Stimulated activated naive CD8-positive, alpha-beta T cell treated with anti-CD3 and anti-CD28 coated beads, Interleukin-15, amount 100 ng/mL, for 72 hours (primary cell): ENCODE results near the gene TXNDC12.
"Not testable (repeated sequence)": the region's sequence is repeated elsewhere in the genome, so short reads cannot be mapped to it uniquely, and the experiment has no call there.

ENCODE experiments used
- ATAC-seq: fragments of 150-1000 bp; cut with Tn5 transposase; 2 replicates; pipeline ENCODE4 v1.10.0; 2021; ENCODE audit warnings: mild to moderate bottlenecking, moderate library complexity
- DNase-seq, 2 donors: peaks; one replicate each; pipeline ENCODE4 v3.0.0; 2021 to 2022
- H3K27ac Mint-ChIP-seq, 2 donors: one replicate each; pipeline ENCODE4 v1.8.0; 2022; ENCODE audit warnings: mild to moderate bottlenecking in 2 of 2, mixed read lengths in 2 of 2, moderate library complexity in 2 of 2
- H3K27me3 Mint-ChIP-seq: one replicate; pipeline ENCODE4 v1.8.0; 2022; ENCODE audit warnings: mixed read lengths
- H3K4me1 Mint-ChIP-seq: one replicate; pipeline ENCODE4 v1.8.0; 2022; ENCODE audit warnings: mild to moderate bottlenecking, mixed read lengths
- H3K4me3 Mint-ChIP-seq, 2 donors: one replicate each; pipeline ENCODE4 v1.8.0; 2022; ENCODE audit warnings: mild to moderate bottlenecking in 2 of 2, mixed read lengths in 2 of 2, moderate library complexity in 1 of 2
- H3K9me3 Mint-ChIP-seq, 2 donors: one replicate each; pipeline ENCODE4 v1.8.0; 2022; ENCODE audit warnings: mixed read lengths in 2 of 2

TXNDC12 gene

GRCh38 chr1:52057255-52057654 lies 2.3 kb upstream of the TXNDC12 start:
- H3K9me3 Mint-ChIP-seq: no peaks in the 10 kb centered on the region
- ATAC-seq: no peak
- H3K27ac Mint-ChIP-seq: peak overlapping the region; percentile 98
- H3K4me3 Mint-ChIP-seq: peak overlapping the region; percentile 93 to 94
- DNase-seq: no peak
- peaks cover 49% of the 10 kb centered on the region for H3K4me1 Mint-ChIP-seq
- no peaks in the 10 kb centered on the region for H3K27me3 Mint-ChIP-seq

DNA sequence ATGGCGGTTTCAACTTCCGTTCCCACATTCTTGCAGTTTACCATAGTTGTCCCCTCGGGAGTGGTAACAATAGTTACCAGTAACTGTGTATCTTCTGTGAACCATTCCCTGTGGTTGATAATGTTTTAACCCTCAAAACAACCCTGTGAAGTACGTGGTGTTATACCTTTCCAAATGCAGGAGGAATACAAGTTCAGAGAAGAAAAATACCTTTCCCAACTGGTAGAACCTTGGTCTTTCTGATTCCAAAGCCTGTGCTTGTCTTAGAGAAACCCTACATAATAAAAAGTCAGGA lies 1.9 kb upstream of the TXNDC12 start:
- DNase-seq (no peak), ATAC-seq (no peak)
- H3K9me3 Mint-ChIP-seq: no peaks in the 10 kb centered on the region
- peak overlapping the region; percentile 93 to 94 for H3K4me3 Mint-ChIP-seq
- H3K27me3 Mint-ChIP-seq: no peaks in the 10 kb centered on the region
- H3K27ac Mint-ChIP-seq: peak overlapping the region; percentile 98
- H3K4me1 Mint-ChIP-seq: peaks cover 51% of the 10 kb centered on the region

DNA sequence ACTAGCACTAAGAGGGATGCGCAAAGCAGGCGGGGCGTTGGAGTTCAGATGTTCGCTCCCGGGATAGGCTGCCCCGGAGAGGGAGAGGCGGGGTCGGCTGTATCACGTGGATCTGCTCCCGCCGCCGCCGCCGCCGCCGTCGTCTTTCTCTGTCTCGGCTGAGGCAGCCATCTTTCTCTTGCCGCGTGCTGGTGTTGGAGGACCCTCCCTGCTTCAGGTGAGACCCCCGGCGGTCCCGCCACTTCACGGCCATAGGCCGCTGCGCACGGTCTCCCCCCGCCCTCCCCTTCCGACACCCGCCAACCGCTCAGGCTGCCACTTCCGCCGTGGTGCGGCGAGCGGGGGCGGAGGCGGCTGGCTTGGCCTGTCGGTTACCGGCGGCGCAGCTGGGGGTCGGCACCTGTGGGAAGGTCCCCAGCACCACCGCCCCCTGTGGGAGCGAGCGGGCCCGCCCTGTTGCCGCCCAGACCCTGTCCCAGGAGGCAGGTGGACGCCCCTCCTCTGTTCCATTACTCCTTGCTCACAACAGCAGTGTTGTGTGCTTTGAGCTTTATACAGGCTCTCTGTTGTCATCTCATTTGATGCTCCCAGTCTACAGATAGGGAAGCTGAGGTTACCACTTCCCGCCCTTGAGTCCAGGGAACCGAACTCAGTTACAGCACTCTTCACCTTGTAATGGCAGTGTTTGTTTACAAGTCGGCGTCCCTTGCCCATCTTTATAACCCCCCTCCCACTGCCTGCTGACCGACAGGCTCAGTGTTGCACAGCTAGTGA lies 1.4 kb upstream of the TXNDC12 start, which contains the start of gene BTF3L4:
TSS of gene BTF3L4 (plus strand) at position 133 of the 774 bp plus-strand sequence. CDS start 3,553 bp downstream, outside the sequence.
- DNase-seq: peak; percentile 92 to 95
- Mint-ChIP-seq H3K4me1 (peaks cover 51% of the 10 kb centered on the region), H3K9me3 (no peaks in the 10 kb centered on the region), H3K27me3 (no peaks in the 10 kb centered on the region), H3K4me3 (peak within 1 kb of the TSS; percentile 93 to 99), H3K27ac (peak within 1 kb of the TSS; percentile 98)
- ATAC-seq: peak; percentile 94

GRCh38 chr1:52055866-52056162 lies 823 bp upstream of the TXNDC12 start:
- H3K4me1 Mint-ChIP-seq: peaks cover 54% of the 10 kb centered on the region
- H3K4me3 Mint-ChIP-seq: peak overlapping the region; percentile 93 to 99
- no peaks in the 10 kb centered on the region for H3K9me3 Mint-ChIP-seq
- no peaks in the 10 kb centered on the region for H3K27me3 Mint-ChIP-seq
- ATAC-seq (no peak), DNase-seq (no peak)
- peak overlapping the region; percentile 97 to 98 for H3K27ac Mint-ChIP-seq

GRCh38 chr1:52054496-52055065 lies 410 bp downstream of the TXNDC12 start:
- Mint-ChIP-seq H3K4me1 (peaks cover 63% of the 10 kb centered on the region), H3K9me3 (no peaks in the 10 kb centered on the region), H3K4me3 (peak overlapping the region; percentile 93 to 99), H3K27me3 (no peaks in the 10 kb centered on the region), H3K27ac (peak overlapping the region; percentile 97 to 98)
- ATAC-seq (no peak), DNase-seq (peak in 1 of 2 donors; percentile 3)

DNA sequence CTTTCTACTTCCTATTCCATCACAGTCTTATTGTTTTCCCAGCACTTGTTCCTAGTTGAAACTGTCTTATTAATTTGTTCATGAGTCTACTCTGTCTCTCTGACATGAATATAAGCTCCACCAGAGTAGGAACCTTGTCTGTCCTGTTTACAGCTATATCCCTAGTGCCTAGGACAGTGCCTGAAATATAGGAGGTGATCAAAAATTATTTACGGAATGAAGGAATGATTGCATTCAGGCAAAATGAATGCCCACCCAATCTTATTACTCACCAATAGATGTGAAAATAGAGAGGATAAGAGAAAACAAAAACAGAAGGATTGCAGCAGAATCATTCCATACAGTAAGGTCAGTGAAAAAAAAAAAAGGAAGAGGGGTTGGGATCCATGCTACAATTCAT lies 1.1 kb downstream of the TXNDC12 start:
- Mint-ChIP-seq H3K9me3 (no peaks in the 10 kb centered on the region), H3K27ac (peak overlapping the region in 1 of 2 donors; percentile 82), H3K4me1 (peaks cover 59% of the 10 kb centered on the region), H3K4me3 (peak overlapping the region; percentile 93 to 99), H3K27me3 (no peaks in the 10 kb centered on the region)
- no peak for DNase-seq
- ATAC-seq: no peak

- DNase-seq, ATAC-seq, H3K4me3 Mint-ChIP-seq, H3K9me3 Mint-ChIP-seq, H3K27me3 Mint-ChIP-seq, H3K27ac Mint-ChIP-seq: not testable (repeated sequence)
- H3K4me1 Mint-ChIP-seq: peaks cover 40% of the 10 kb centered on the region
These were observed 5.7 kb downstream of the TXNDC12 start for GRCh38 chr1:52049337-52049736.

- H3K27me3 Mint-ChIP-seq, ATAC-seq, H3K4me3 Mint-ChIP-seq, H3K9me3 Mint-ChIP-seq, DNase-seq: not testable (repeated sequence)
- Mint-ChIP-seq H3K4me1 (peaks cover 14% of the 10 kb centered on the region), H3K27ac (peak overlapping the region in 1 of 2 donors; percentile 37)
These were observed 9.3 kb downstream of the TXNDC12 start for GRCh38 chr1:52045666-52046195.

DNA sequence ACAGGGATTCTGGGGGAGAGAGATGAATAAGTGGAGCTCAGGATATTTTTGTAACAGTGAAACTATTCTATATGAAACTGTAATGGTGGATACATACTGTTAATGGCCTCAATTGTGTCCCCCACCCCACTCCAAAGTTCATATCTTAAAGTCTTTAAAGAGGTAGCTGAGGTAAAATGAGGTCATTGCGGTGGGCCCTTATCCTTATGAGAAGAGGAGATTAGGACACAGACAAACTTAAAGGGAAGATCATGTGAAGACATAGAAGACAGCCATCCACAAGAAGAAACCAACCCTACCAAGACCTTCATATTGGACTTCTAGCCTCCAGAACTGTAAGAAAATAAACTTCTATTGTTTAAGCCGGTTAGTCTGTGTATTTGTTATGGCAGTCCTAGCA lies 9.8 kb downstream of the TXNDC12 start:
- peaks cover 9% of the 10 kb centered on the region for H3K4me1 Mint-ChIP-seq
- no peaks in the 10 kb centered on the region for H3K27me3 Mint-ChIP-seq
- DNase-seq (no peak), ATAC-seq (no peak)
- H3K27ac Mint-ChIP-seq: no peak overlapping the region
- no peaks in the 10 kb centered on the region for H3K9me3 Mint-ChIP-seq
- H3K4me3 Mint-ChIP-seq: no peak overlapping the region

DNA sequence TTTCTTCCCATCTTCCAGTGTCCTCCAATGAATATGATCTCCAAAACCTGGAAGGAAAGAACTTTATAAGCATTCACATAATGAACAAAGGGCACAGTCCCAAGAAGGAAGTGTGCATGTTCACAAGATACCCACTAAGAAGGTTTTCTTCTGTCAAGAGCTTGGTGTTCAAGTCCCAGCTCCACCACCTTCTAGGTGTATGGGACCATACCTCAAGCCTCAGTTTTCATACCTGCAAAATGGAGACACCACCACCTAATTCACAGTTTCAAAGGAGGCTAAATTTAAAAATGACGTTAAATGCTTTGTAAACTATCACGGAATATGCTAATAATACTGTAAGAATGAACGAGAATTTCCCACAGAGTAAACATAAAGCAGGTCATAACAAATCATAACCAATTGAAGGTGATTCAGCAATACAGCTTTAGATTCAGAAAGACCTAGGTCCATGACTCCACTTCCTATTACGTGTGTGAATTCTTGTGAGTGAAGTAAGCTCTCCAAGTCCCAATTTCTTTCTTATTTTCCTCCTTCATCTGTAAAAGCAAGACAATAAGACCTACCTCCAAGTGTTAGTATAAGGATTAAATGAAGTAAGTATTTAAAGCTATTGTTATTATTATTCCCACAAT lies 13.3 kb downstream of the TXNDC12 start:
- ATAC-seq: no peak
- peaks cover 5% of the 10 kb centered on the region for H3K4me1 Mint-ChIP-seq
- no peak overlapping the region for H3K4me3 Mint-ChIP-seq
- no peaks in the 10 kb centered on the region for H3K27me3 Mint-ChIP-seq
- no peak for DNase-seq
- no peak overlapping the region for H3K27ac Mint-ChIP-seq
- H3K9me3 Mint-ChIP-seq: no peaks in the 10 kb centered on the region

GRCh38 chr1:52037909-52038308 lies 17.1 kb downstream of the TXNDC12 start:
- DNase-seq (no peak), ATAC-seq (no peak)
- H3K27ac Mint-ChIP-seq: peak overlapping the region in 1 of 2 donors; percentile 39
- H3K9me3 Mint-ChIP-seq: no peaks in the 10 kb centered on the region
- peaks cover 8% of the 10 kb centered on the region for H3K4me1 Mint-ChIP-seq
- H3K27me3 Mint-ChIP-seq: no peaks in the 10 kb centered on the region
- H3K4me3 Mint-ChIP-seq: no peak overlapping the region

GRCh38 chr1:52037402-52037814 lies 17.6 kb downstream of the TXNDC12 start:
- no peak overlapping the region for H3K4me3 Mint-ChIP-seq
- no peaks in the 10 kb centered on the region for H3K9me3 Mint-ChIP-seq
- ATAC-seq (no peak), DNase-seq (no peak)
- H3K27ac Mint-ChIP-seq: no peak overlapping the region
- peaks cover 12% of the 10 kb centered on the region for H3K4me1 Mint-ChIP-seq
- H3K27me3 Mint-ChIP-seq: no peaks in the 10 kb centered on the region

DNA sequence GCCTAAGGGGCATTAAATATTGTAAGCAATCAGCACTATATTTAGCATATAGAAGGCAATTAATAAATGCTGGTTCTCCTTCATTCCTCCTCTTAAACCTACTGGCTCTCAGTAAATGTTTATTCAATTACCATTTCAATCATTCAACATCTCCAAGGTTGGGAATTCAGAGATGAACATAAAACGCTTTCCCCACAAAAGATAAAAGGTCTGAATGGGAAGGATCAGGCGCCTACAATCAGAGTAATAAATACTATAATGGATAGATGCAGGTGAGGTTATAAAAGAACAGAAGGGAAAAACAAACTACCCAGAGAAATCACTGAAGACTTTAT lies 21.0 kb downstream of the TXNDC12 start:
- Mint-ChIP-seq H3K27ac (peak overlapping the region; percentile 95 to 98), H3K4me3 (peak overlapping the region; percentile 89 to 95), H3K9me3 (no peaks in the 10 kb centered on the region), H3K4me1 (peaks cover 34% of the 10 kb centered on the region), H3K27me3 (no peaks in the 10 kb centered on the region)
- DNase-seq (no peak), ATAC-seq (no peak)

DNA sequence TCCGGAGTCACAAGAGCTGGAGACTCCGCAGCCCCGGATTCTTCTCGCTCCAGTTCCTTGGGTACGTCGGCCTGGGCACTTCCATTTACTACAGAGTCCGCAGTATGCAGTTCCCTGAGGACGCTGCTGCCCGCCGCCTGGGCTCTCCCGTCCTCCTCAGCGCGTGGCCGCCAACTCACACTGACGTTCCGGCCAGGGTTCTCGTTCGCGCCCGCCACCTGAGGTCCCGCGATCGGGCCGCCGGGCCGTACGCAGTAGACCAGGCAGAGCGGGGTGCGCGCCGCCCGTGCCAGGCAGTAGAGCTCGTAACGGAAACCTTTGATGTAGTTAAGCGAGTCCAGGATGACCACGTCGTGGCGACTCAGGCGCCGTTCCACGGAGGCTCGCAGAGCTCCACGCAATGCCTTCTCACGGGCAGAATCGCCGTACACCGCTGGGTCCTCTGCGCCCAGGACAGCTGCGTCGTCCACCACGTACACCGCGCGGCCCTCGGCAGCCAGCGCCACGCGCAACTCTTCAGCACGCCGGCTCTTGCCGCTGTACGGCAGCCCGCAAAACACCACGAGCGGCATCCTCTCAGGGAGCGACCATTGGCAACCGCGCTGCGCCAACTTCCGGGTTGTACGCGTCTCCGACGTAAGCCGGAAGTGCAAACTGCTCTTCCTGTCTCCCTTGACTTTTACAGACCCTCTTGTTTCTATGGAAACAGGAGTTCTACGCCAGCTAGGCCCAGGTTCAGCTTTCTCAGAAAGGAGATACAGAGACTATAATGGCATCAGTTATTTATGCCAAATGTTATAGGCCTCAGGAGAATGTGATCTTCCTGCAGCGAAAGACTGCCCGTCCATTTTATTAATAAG lies 21.6 kb downstream of the TXNDC12 start, which contains the start of gene KTI12:
TSS of gene KTI12 (minus strand) at position 621 of the 860 bp plus-strand sequence. CDS start at position 572, 49 bp downstream.
- Mint-ChIP-seq H3K4me1 (peaks cover 34% of the 10 kb centered on the region), H3K27ac (peak within 1 kb of the TSS; percentile 95 to 98), H3K9me3 (no peaks in the 10 kb centered on the region), H3K27me3 (no peaks in the 10 kb centered on the region), H3K4me3 (peak within 1 kb of the TSS; percentile 89 to 95)
- DNase-seq (peak; percentile 81 to 89), ATAC-seq (peak; percentile 97)

GRCh38 chr1:52032785-52033131 lies 22.2 kb downstream of the TXNDC12 start:
- peak; percentile 16 for ATAC-seq
- peak overlapping the region; percentile 89 to 95 for H3K4me3 Mint-ChIP-seq
- H3K9me3 Mint-ChIP-seq: no peaks in the 10 kb centered on the region
- peak in 1 of 2 donors; percentile 15 for DNase-seq
- H3K4me1 Mint-ChIP-seq: peaks cover 34% of the 10 kb centered on the region
- no peaks in the 10 kb centered on the region for H3K27me3 Mint-ChIP-seq
- peak overlapping the region; percentile 95 to 98 for H3K27ac Mint-ChIP-seq
